OCI-LY3 (cell line): ENCODE measurements around the gene FBXO17.

Experiments used
- H2AFZ ChIP-seq: fragments of 200-600, 300-600 bp; shearing (Covaris generic); 2 replicates; pipeline ENCODE4 v1.6.0; 2014; ENCODE audit warnings: antibody characterized with exemption, low read depth, low read length
- H3K27ac ChIP-seq: fragments of 200-600, 300-600 bp; sonication (generic); 2 replicates; pipeline ENCODE4 v1.5.1; 2014; ENCODE audit warnings: mild to moderate bottlenecking, low read length, moderate library complexity, mixed read lengths
- H3K27me3 ChIP-seq: fragments of 200-600, 300-600 bp; sonication (generic); 2 replicates; pipeline ENCODE4 v1.6.1; 2014; ENCODE audit warnings: low read depth, low read length, mixed read lengths
- H3K36me3 ChIP-seq: fragments of 200-600, 300-600 bp; sonication (generic); replicated peaks from 2 replicates; pipeline ENCODE3; 2014; ENCODE audit warnings: low read depth, low read length, mixed read lengths
- H3K4me1 ChIP-seq: fragments of 300-600, 200-600 bp; sonication (generic); 2 replicates; pipeline ENCODE4 v1.6.1; 2014; ENCODE audit warnings: low read length, mixed read lengths
- H3K4me2 ChIP-seq: fragments of 200-600, 300-600 bp; sonication (generic); 2 replicates; pipeline ENCODE4 v1.6.1; 2014; ENCODE audit warnings: low read length, mixed read lengths
- H3K4me3 ChIP-seq: fragments of 300-600, 200-600 bp; sonication (generic); 2 replicates; pipeline ENCODE4 v1.5.1; 2014; ENCODE audit warnings: antibody characterized with exemption, mild to moderate bottlenecking, low read length, moderate library complexity
- H3K79me2 ChIP-seq: fragments of 300-600, 200-600 bp; shearing (Covaris generic); 2 replicates; pipeline ENCODE4 v1.6.1; 2014; ENCODE audit warnings: mild to moderate bottlenecking, low read length, mixed read lengths
- H3K9ac ChIP-seq: fragments of 300-600, 200-600 bp; shearing (Covaris generic); 2 replicates; pipeline ENCODE4 v1.6.0; 2014; ENCODE audit warnings: mild to moderate bottlenecking, low read length, moderate library complexity
- H3K9me3 ChIP-seq: fragments of 200-600, 300-600 bp; shearing (Covaris generic); 2 replicates; pipeline ENCODE4 v1.6.1; 2014; ENCODE audit warnings: low read length, mixed read lengths; ENCODE audit not compliant: insufficient read depth
- H4K20me1 ChIP-seq: fragments of 200-600, 300-600 bp; sonication (generic); 2 replicates; pipeline ENCODE4 v1.6.1; 2016; ENCODE audit warnings: low read length, mixed read lengths; ENCODE audit not compliant: insufficient read depth
- CTCF ChIP-seq: fragments of 200-600, 300-600 bp; sonication (generic); IDR thresholded peaks from 2 replicates; pipeline ENCODE4 v1.5.1; 2014; ENCODE audit warnings: antibody characterized with exemption, low read length, low read depth
- EZH2phosphoT487 ChIP-seq: fragments of 200-600 bp; shearing (Covaris generic); IDR thresholded peaks from 2 replicates; pipeline ENCODE4 v1.6.1; 2018; ENCODE audit warnings: antibody characterized with exemption, mixed run types, low read depth

The FBXO17 gene

GRCh38 chr19:39007096-39007495 lies 31.6 kb upstream of the FBXO17 start:
- Histone ChIP-seq H3K9ac (no peak overlapping the region), H3K4me3 (no peak overlapping the region), H3K4me2 (no peak overlapping the region), H2AFZ (no peak overlapping the region), H3K27ac (no peak overlapping the region), H4K20me1 (no peaks in the 10 kb centered on the region), H3K9me3 (no peaks in the 10 kb centered on the region), H3K79me2 (no peaks in the 10 kb centered on the region), H3K4me1 (peaks cover 17% of the 10 kb centered on the region), H3K36me3 (peaks cover 3% of the 10 kb centered on the region), H3K27me3 (no peaks in the 10 kb centered on the region)
- TF ChIP-seq EZH2phosphoT487 (no peak), CTCF (no peak)

GRCh38 chr19:39004403-39004802 lies 28.9 kb upstream of the FBXO17 start:
- Histone ChIP-seq H3K27ac (no peak overlapping the region), H3K36me3 (peaks cover 3% of the 10 kb centered on the region), H3K79me2 (no peaks in the 10 kb centered on the region), H3K4me2 (no peak overlapping the region), H3K9me3 (no peaks in the 10 kb centered on the region), H3K4me1 (peaks cover 17% of the 10 kb centered on the region), H3K27me3 (no peaks in the 10 kb centered on the region), H4K20me1 (no peaks in the 10 kb centered on the region), H2AFZ (no peak overlapping the region), H3K9ac (no peak overlapping the region), H3K4me3 (no peak overlapping the region)
- no peak for TF ChIP-seq EZH2phosphoT487
- no peak for TF ChIP-seq CTCF

GRCh38 chr19:39003796-39004195 lies 28.3 kb upstream of the FBXO17 start:
- Histone ChIP-seq H4K20me1 (no peaks in the 10 kb centered on the region), H3K27me3 (no peaks in the 10 kb centered on the region), H3K27ac (no peak overlapping the region), H3K9ac (no peak overlapping the region), H3K36me3 (no peaks in the 10 kb centered on the region), H3K79me2 (no peaks in the 10 kb centered on the region), H3K4me2 (no peak overlapping the region), H3K4me1 (peaks cover 17% of the 10 kb centered on the region), H2AFZ (no peak overlapping the region), H3K9me3 (no peaks in the 10 kb centered on the region), H3K4me3 (no peak overlapping the region)
- no peak for TF ChIP-seq EZH2phosphoT487
- TF ChIP-seq CTCF: no peak

GRCh38 chr19:39003188-39003587 lies 27.6 kb upstream of the FBXO17 start:
- Histone ChIP-seq H3K36me3 (no peaks in the 10 kb centered on the region), H2AFZ (no peak overlapping the region), H4K20me1 (no peaks in the 10 kb centered on the region), H3K9me3 (no peaks in the 10 kb centered on the region), H3K4me1 (peaks cover 17% of the 10 kb centered on the region), H3K4me2 (no peak overlapping the region), H3K27ac (no peak overlapping the region), H3K9ac (no peak overlapping the region), H3K4me3 (no peak overlapping the region), H3K27me3 (no peaks in the 10 kb centered on the region), H3K79me2 (no peaks in the 10 kb centered on the region)
- TF ChIP-seq CTCF (no peak), EZH2phosphoT487 (no peak)
